Measurements from ENCODE around the gene ADISSP. TPM values are rescaled to one million over a fixed set of nuclear protein-coding genes. Genes with fewer than 3 reads are reported as not detected.

The ADISSP gene
- total RNA-seq, 1 donor from 2014 or later, result 43.2 TPM

DNA sequence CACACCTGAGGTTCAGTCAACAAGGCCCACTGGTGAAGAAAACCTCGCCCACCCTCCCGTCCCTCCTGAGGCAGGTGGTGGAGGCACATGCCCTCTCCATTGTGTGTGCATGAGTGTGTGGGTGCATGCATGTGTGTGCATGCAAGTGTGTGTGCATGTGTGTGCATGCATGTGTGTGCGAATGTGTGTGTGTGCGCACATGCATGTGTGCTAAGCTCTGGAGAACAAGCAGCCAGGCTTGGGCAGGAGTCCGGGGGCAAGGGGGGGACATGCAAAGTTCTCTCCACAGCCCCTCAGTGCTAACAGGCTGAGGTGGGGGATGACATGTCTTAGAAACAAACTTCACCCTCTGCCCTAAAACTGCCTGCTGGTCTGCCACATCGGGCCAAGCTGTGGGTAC is 38.2 kb downstream of the ADISSP start:
- Histone ChIP-seq H3K36me3 (ENCODE audit: insufficient read depth, low read length) (no peaks in the 10 kb centered on the region), H3K9ac (ENCODE audit: low read length) (no peak overlapping the region), H3K27me3 (ENCODE audit: insufficient read depth, low read length) (peaks cover 23% of the 10 kb centered on the region), H3K4me2 (ENCODE audit: low read length) (no peak overlapping the region), H3K4me1 (ENCODE audit: insufficient read depth, low read length) (peaks cover 6% of the 10 kb centered on the region), H3K4me3 (ENCODE audit: insufficient read depth, low read depth, low read length) (no peak overlapping the region), H3K27ac (ENCODE audit: low read depth, low read length) (no peak overlapping the region), H2AFZ (ENCODE audit: low read depth, low read length) (no peak overlapping the region), H4K20me1 (ENCODE audit: insufficient read depth, low read length) (no peaks in the 10 kb centered on the region), H3K79me2 (ENCODE audit: insufficient read depth, low read length) (no peaks in the 10 kb centered on the region), H3K9me3 (ENCODE audit: insufficient read depth, low read depth, low read length) (no peaks in the 10 kb centered on the region)
- DNase-seq (ENCODE audit: low read depth) (no peak), FAIRE-seq (no peak)
- H3K27me3 Mint-ChIP-seq (ENCODE audit: low read depth, unreplicated experiment), result peaks cover 63% of the 10 kb centered on the region
- TF ChIP-seq, protein P1, sequence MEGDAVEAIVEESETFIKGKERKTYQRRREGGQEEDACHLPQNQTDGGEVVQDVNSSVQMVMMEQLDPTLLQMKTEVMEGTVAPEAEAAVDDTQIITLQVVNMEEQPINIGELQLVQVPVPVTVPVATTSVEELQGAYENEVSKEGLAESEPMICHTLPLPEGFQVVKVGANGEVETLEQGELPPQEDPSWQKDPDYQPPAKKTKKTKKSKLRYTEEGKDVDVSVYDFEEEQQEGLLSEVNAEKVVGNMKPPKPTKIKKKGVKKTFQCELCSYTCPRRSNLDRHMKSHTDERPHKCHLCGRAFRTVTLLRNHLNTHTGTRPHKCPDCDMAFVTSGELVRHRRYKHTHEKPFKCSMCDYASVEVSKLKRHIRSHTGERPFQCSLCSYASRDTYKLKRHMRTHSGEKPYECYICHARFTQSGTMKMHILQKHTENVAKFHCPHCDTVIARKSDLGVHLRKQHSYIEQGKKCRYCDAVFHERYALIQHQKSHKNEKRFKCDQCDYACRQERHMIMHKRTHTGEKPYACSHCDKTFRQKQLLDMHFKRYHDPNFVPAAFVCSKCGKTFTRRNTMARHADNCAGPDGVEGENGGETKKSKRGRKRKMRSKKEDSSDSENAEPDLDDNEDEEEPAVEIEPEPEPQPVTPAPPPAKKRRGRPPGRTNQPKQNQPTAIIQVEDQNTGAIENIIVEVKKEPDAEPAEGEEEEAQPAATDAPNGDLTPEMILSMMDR (IDR thresholded peaks at IDR 0.05; ENCODE audit: insufficient read depth, low read depth, low read length), result no peak
- TF ChIP-seq EZH2 (IDR thresholded peaks at IDR 0.05; ENCODE audit: insufficient read depth, low read length), result no peak
- H3K36me3 Mint-ChIP-seq (ENCODE audit: low read depth, unreplicated experiment), result no peaks in the 10 kb centered on the region
- H3K4me3 Mint-ChIP-seq (ENCODE audit: unreplicated experiment), result no peak overlapping the region
- peaks cover 6% of the 10 kb centered on the region for H3K4me1 Mint-ChIP-seq (ENCODE audit: low read depth, unreplicated experiment)
- H3K9me3 Mint-ChIP-seq (ENCODE audit: unreplicated experiment), result peaks cover 2% of the 10 kb centered on the region
- H3K27ac Mint-ChIP-seq (ENCODE audit: unreplicated experiment), result no peak overlapping the region

GRCh38 chr20:3728876-3729275 is 38.7 kb downstream of the ADISSP start:
- H3K27ac Mint-ChIP-seq (ENCODE audit: unreplicated experiment), result no peak overlapping the region
- H3K4me1 ChIP-seq (ENCODE audit: insufficient read depth, low read length), result peaks cover 6% of the 10 kb centered on the region
- H3K4me3 ChIP-seq (ENCODE audit: insufficient read depth, low read depth, low read length), result no peak overlapping the region
- H3K27me3 Mint-ChIP-seq (ENCODE audit: low read depth, unreplicated experiment), result peaks cover 58% of the 10 kb centered on the region
- no peak for DNase-seq (ENCODE audit: low read depth)
- peaks cover 6% of the 10 kb centered on the region for H3K4me1 Mint-ChIP-seq (ENCODE audit: low read depth, unreplicated experiment)
- H3K4me3 Mint-ChIP-seq (ENCODE audit: unreplicated experiment), result no peak overlapping the region
- no peak overlapping the region for H3K27ac ChIP-seq (ENCODE audit: low read depth, low read length)
- TF ChIP-seq, protein P1 (IDR thresholded peaks at IDR 0.05; ENCODE audit: insufficient read depth, low read depth, low read length), result no peak
- no peak for TF ChIP-seq EZH2 (IDR thresholded peaks at IDR 0.05; ENCODE audit: insufficient read depth, low read length)
- no peaks in the 10 kb centered on the region for H4K20me1 ChIP-seq (ENCODE audit: insufficient read depth, low read length)
- H3K36me3 ChIP-seq (ENCODE audit: insufficient read depth, low read length), result no peaks in the 10 kb centered on the region
- H2AFZ ChIP-seq (ENCODE audit: low read depth, low read length), result no peak overlapping the region
- no peaks in the 10 kb centered on the region for H3K36me3 Mint-ChIP-seq (ENCODE audit: low read depth, unreplicated experiment)
- H3K9ac ChIP-seq (ENCODE audit: low read length), result no peak overlapping the region
- H3K9me3 Mint-ChIP-seq (ENCODE audit: unreplicated experiment), result peaks cover 2% of the 10 kb centered on the region
- no peak for FAIRE-seq
- no peaks in the 10 kb centered on the region for H3K79me2 ChIP-seq (ENCODE audit: insufficient read depth, low read length)
- H3K9me3 ChIP-seq (ENCODE audit: insufficient read depth, low read depth, low read length), result no peaks in the 10 kb centered on the region
- H3K4me2 ChIP-seq (ENCODE audit: low read length), result no peak overlapping the region
- H3K27me3 ChIP-seq (ENCODE audit: insufficient read depth, low read length), result peaks cover 23% of the 10 kb centered on the region

GRCh38 chr20:3728354-3728753 is 39.2 kb downstream of the ADISSP start:
- Histone ChIP-seq H4K20me1 (ENCODE audit: insufficient read depth, low read length) (no peaks in the 10 kb centered on the region), H3K4me3 (ENCODE audit: insufficient read depth, low read depth, low read length) (no peak overlapping the region), H3K27me3 (ENCODE audit: insufficient read depth, low read length) (peaks cover 23% of the 10 kb centered on the region), H3K27ac (ENCODE audit: low read depth, low read length) (no peak overlapping the region), H3K79me2 (ENCODE audit: insufficient read depth, low read length) (no peaks in the 10 kb centered on the region), H3K9me3 (ENCODE audit: insufficient read depth, low read depth, low read length) (no peaks in the 10 kb centered on the region), H3K36me3 (ENCODE audit: insufficient read depth, low read length) (no peaks in the 10 kb centered on the region), H3K4me2 (ENCODE audit: low read length) (no peak overlapping the region), H3K9ac (ENCODE audit: low read length) (no peak overlapping the region), H3K4me1 (ENCODE audit: insufficient read depth, low read length) (peaks cover 6% of the 10 kb centered on the region), H2AFZ (ENCODE audit: low read depth, low read length) (no peak overlapping the region)
- Mint-ChIP-seq H3K4me3 (ENCODE audit: unreplicated experiment) (no peak overlapping the region), H3K27ac (ENCODE audit: unreplicated experiment) (no peak overlapping the region), H3K9me3 (ENCODE audit: unreplicated experiment) (peaks cover 2% of the 10 kb centered on the region), H3K36me3 (ENCODE audit: low read depth, unreplicated experiment) (no peaks in the 10 kb centered on the region), H3K4me1 (ENCODE audit: low read depth, unreplicated experiment) (peaks cover 6% of the 10 kb centered on the region), H3K27me3 (ENCODE audit: low read depth, unreplicated experiment) (peaks cover 52% of the 10 kb centered on the region)
- FAIRE-seq, result no peak
- DNase-seq (ENCODE audit: low read depth), result no peak
- no peak for TF ChIP-seq EZH2 (IDR thresholded peaks at IDR 0.05; ENCODE audit: insufficient read depth, low read length)
- TF ChIP-seq, protein P1 (IDR thresholded peaks at IDR 0.05; ENCODE audit: insufficient read depth, low read depth, low read length), result no peak
